Testis (tissue), 2 donors: Measurements from ENCODE around the gene MLLT6.

ENCODE experiments used
- CTCF ChIP-seq, 3 experiments: fragments of 450-650 bp in 2 of 3; fragments of 200-600 bp in 1 of 3; sonication (generic) in 1 of 3; IDR thresholded peaks; one replicate each; pipeline ENCODE4 v1.5.1; 2016 to 2019; ENCODE audit warnings: antibody characterized with exemption in 3 of 3, mild to moderate bottlenecking in 2 of 3, moderate library complexity in 1 of 3
- POLR2A ChIP-seq: fragments of 450-650 bp; IDR thresholded peaks from one replicate; pipeline ENCODE4 v1.6.1; 2017; ENCODE audit warnings: antibody characterized with exemption, mild to moderate bottlenecking, moderate library complexity

GRCh38 chr17:38720941-38721340, 15.9 kb downstream of the MLLT6 start:
- TF ChIP-seq CTCF (IDR thresholded peaks at IDR 0.05) (no peak), POLR2A (no peak)
